Uterus (tissue), 2 donors: ENCODE measurements around the gene EPN1.

Source experiments
- CTCF ChIP-seq, 4 experiments: fragments of 200-600 bp in 2 of 4; fragments of 450-650 bp in 2 of 4; sonication (generic) in 2 of 4; IDR thresholded peaks; one replicate each; pipeline ENCODE4 v1.5.1; 2016 to 2019; ENCODE audit warnings: antibody characterized with exemption in 4 of 4, mild to moderate bottlenecking in 2 of 4, moderate library complexity in 1 of 4
- POLR2A ChIP-seq, 2 donors: fragments of 450-650 bp; IDR thresholded peaks; one replicate each; pipeline ENCODE4 v1.6.1; 2016; ENCODE audit warnings: antibody characterized with exemption in 2 of 2, mild to moderate bottlenecking in 1 of 2, moderate library complexity in 1 of 2

GRCh38 chr19:55650126-55650557 is 24.9 kb upstream of the EPN1 start:
- no peak for TF ChIP-seq CTCF (IDR thresholded peaks at IDR 0.05)
- no peak for TF ChIP-seq POLR2A (IDR thresholded peaks at IDR 0.05)
